Measurements from ENCODE around the gene LUZP1.

GRCh38 chr1:23062271-23062670 lies 106.4 kb downstream of the LUZP1 start:
- TF ChIP-seq CTCF (conservative IDR thresholded peaks at IDR 0.05 in 1 of 2, IDR thresholded peaks at IDR 0.05 in 1 of 2; ENCODE audit: extremely low read depth in 1 of 2, insufficient read depth in 1 of 2, low read depth in 1 of 2, low read length in 2 of 2) (no peak), EZH2 (IDR thresholded peaks at IDR 0.05; ENCODE audit: borderline replicate concordance, low read length) (no peak)
